CD4-positive, alpha-beta T cell treated with Interleukin-6 for 4 hours (primary cell): ENCODE measurements around the gene ARL6IP4.
"Not testable (repeated sequence)": the region's sequence is repeated elsewhere in the genome, so short reads cannot be mapped to it uniquely, and the experiment has no call there.

Experiments used
- DNase-seq: peaks from one replicate; pipeline ENCODE4 v3.0.0-alpha.2; 2020; ENCODE audit warnings: mixed read lengths

Gene ARL6IP4

GRCh38 chr12:122980183-122981035 lies at the start of gene ARL6IP4:
Gene ARL6IP4 (plus strand): TSS chr12:122980681. CDS start chr12:122981140, 459 bp downstream.
- peak; percentile 72 for DNase-seq

GRCh38 chr12:122932207-122932606 lies 48.3 kb upstream of the ARL6IP4 start:
- DNase-seq = no peak

GRCh38 chr12:122934722-122935121 lies 45.8 kb upstream of the ARL6IP4 start:
- no peak for DNase-seq

GRCh38 chr12:122935318-122935717 lies 45.2 kb upstream of the ARL6IP4 start:
- no peak for DNase-seq

- no peak for DNase-seq
Measured at GRCh38 chr12:122937622-122938091, 42.8 kb upstream of the ARL6IP4 start.

- DNase-seq = no peak
Measured at GRCh38 chr12:122939125-122939524, 41.4 kb upstream of the ARL6IP4 start.

- not testable (repeated sequence) for DNase-seq
Measured at GRCh38 chr12:122941351-122941750, 39.1 kb upstream of the ARL6IP4 start.

- no peak for DNase-seq
Measured at GRCh38 chr12:122942637-122943036, 37.8 kb upstream of the ARL6IP4 start.

GRCh38 chr12:122943196-122943595 lies 37.3 kb upstream of the ARL6IP4 start:
- no peak for DNase-seq

GRCh38 chr12:122944605-122945592 lies 35.6 kb upstream of the ARL6IP4 start:
- no peak for DNase-seq

GRCh38 chr12:122946690-122947341 lies 33.7 kb upstream of the ARL6IP4 start:
- DNase-seq = peak; percentile 74

GRCh38 chr12:122947352-122947792 lies 33.1 kb upstream of the ARL6IP4 start:
- no peak for DNase-seq

- DNase-seq = no peak
Measured at GRCh38 chr12:122948605-122949004, 31.9 kb upstream of the ARL6IP4 start.

- DNase-seq = no peak
Measured at GRCh38 chr12:122949405-122949804, 31.1 kb upstream of the ARL6IP4 start.

- DNase-seq = no peak
Measured at GRCh38 chr12:122949816-122950675, 30.4 kb upstream of the ARL6IP4 start.

GRCh38 chr12:122951406-122951805 lies 29.1 kb upstream of the ARL6IP4 start:
- no peak for DNase-seq

GRCh38 chr12:122951979-122952892 lies 28.2 kb upstream of the ARL6IP4 start:
- DNase-seq = peak; percentile 83

GRCh38 chr12:122955156-122955555 lies 25.3 kb upstream of the ARL6IP4 start:
- DNase-seq = no peak

- DNase-seq = no peak
Measured at GRCh38 chr12:122956035-122956434, 24.4 kb upstream of the ARL6IP4 start.

GRCh38 chr12:122958198-122958888 lies 22.1 kb upstream of the ARL6IP4 start:
- DNase-seq = no peak
